ENCODE results near the gene TEX51.

TEX51 gene

GRCh38 chr2:126891681-126892500 lies 6.8 kb upstream of the TEX51 start:
- DNase-seq (ENCODE audit: low read depth, low spot score) = no peak

GRCh38 chr2:126893153-126893552 lies 5.5 kb upstream of the TEX51 start:
- DNase-seq (ENCODE audit: low read depth, low spot score) = no peak

- no peak for DNase-seq (ENCODE audit: low read depth, low spot score)
Observed at GRCh38 chr2:126893606-126894005, 5.1 kb upstream of the TEX51 start.

GRCh38 chr2:126894082-126894481 lies 4.6 kb upstream of the TEX51 start:
- DNase-seq (ENCODE audit: low read depth, low spot score) = no peak

GRCh38 chr2:126894585-126895182 lies 4.0 kb upstream of the TEX51 start:
- no peak for DNase-seq (ENCODE audit: low read depth, low spot score)

GRCh38 chr2:126895336-126895735 lies 3.4 kb upstream of the TEX51 start:
- DNase-seq (ENCODE audit: low read depth, low spot score) = no peak

- no peak for DNase-seq (ENCODE audit: low read depth, low spot score)
Observed at GRCh38 chr2:126896471-126896870, 2.2 kb upstream of the TEX51 start.

- no peak for DNase-seq (ENCODE audit: low read depth, low spot score)
Observed at GRCh38 chr2:126899616-126900185, 1.0 kb downstream of the TEX51 start.

GRCh38 chr2:126900646-126901319 lies 2.1 kb downstream of the TEX51 start:
- no peak for DNase-seq (ENCODE audit: low read depth, low spot score)

- no peak for DNase-seq (ENCODE audit: low read depth, low spot score)
Observed at GRCh38 chr2:126901459-126901858, 2.8 kb downstream of the TEX51 start.

GRCh38 chr2:126902152-126902835 lies 3.6 kb downstream of the TEX51 start:
- DNase-seq (ENCODE audit: low read depth, low spot score) = no peak

- DNase-seq (ENCODE audit: low read depth, low spot score) = no peak
Observed at GRCh38 chr2:126902859-126903258, 4.2 kb downstream of the TEX51 start.

GRCh38 chr2:126905991-126906390 lies 7.3 kb downstream of the TEX51 start:
- no peak for DNase-seq (ENCODE audit: low read depth, low spot score)

- no peak for DNase-seq (ENCODE audit: low read depth, low spot score)
Observed at GRCh38 chr2:126906781-126907180, 8.1 kb downstream of the TEX51 start.

- DNase-seq (ENCODE audit: low read depth, low spot score) = no peak
Observed at GRCh38 chr2:126907671-126908070, 9.0 kb downstream of the TEX51 start.

GRCh38 chr2:126908721-126909177 lies 10.1 kb downstream of the TEX51 start:
- no peak for DNase-seq (ENCODE audit: low read depth, low spot score)

- no peak for DNase-seq (ENCODE audit: low read depth, low spot score)
Observed at GRCh38 chr2:126909366-126909765, 10.7 kb downstream of the TEX51 start.

- no peak for DNase-seq (ENCODE audit: low read depth, low spot score)
Observed at GRCh38 chr2:126909781-126910180, 11.1 kb downstream of the TEX51 start.

GRCh38 chr2:126910637-126911036 lies 11.9 kb downstream of the TEX51 start:
- no peak for DNase-seq (ENCODE audit: low read depth, low spot score)

- DNase-seq (ENCODE audit: low read depth, low spot score) = no peak
Observed at GRCh38 chr2:126911111-126911796, 12.6 kb downstream of the TEX51 start.

GRCh38 chr2:126912201-126912600 lies 13.5 kb downstream of the TEX51 start:
- no peak for DNase-seq (ENCODE audit: low read depth, low spot score)
